T47D (cell line): Measurements from ENCODE around the gene PTPN6.

Experiments
- DNase-seq, 2 experiments: peaks; one replicate each; pipeline versions ENCODE4 v3.0.0 to v3.0.0-alpha.2; 2011 to 2012; ENCODE audit warnings: low read depth in 1 of 2, low spot score in 1 of 2
- JUND ChIP-seq: IDR thresholded peaks from 2 replicates; pipeline ENCODE4 v1.6.1; 2012; ENCODE audit warnings: low read depth
- in situ Hi-C: cut with HindIII; loops from 2 replicates; pipeline ENCODE4 v1.10.0; 2016; ENCODE audit warnings: low sequenced_read_pairs, low pct_unique_long_range_greater_than_20kb

Gene PTPN6

DNA sequence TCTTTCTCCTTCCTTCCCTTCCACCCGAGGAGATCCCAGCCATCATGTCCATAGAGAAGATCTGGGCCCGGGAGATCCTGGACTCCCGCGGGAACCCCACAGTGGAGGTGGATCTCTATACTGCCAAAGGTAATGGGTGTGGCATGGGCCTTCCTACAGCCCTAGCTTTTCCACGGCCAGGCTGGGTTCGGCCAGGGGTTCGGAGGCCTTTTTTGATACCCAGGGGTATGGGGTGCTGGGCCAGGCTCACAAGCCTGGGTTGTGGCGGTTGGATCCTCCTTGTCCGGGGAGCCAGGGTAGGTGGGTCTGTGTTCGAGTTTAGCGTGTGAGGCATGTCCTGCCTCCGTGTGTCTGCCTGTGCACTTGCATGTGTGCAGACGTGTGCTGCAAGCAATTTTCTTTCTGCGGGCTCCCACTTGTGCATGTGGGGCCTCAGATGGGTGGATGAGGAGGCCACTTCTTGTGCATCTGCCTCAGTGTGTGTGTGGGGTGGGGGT, 35.3 kb upstream of the PTPN6 start:
- in situ Hi-C loops = no loop called here
- DNase-seq = no peak
- TF ChIP-seq JUND = no peak

DNA sequence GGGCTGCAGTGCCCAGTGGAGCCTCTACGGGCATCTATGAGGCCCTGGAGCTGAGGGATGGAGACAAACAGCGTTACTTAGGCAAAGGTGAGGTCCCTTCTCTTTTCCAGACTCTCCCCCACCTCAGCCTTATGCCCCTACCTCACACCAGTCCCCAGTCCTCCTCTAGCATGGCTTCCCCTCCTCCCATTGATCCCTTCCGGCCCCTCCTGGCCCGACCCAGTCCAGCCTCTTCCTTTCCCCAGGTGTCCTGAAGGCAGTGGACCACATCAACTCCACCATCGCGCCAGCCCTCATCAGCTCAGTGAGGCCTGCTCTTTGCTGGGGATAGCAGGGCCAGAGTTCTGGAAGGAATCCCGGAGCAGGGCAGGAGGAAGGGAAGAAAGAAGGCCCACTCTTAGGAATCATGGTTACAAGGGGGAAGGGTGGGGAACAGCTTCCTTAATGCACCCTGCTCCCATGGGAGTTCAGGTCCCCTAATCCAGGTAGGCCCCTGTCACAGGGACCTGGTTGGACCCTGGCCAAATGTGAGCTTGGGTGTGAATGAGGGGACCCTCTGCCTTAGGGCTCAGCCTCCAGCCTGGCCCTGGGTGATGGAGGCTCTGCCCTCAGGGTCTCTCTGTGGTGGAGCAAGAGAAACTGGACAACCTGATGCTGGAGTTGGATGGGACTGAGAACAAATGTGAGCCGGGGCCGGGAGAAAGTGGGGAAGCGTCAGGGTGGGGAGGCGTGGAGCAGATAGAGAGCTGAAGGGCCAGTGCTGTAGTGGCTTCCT, 34.5 kb upstream of the PTPN6 start:
- in situ Hi-C loops = no loop called here
- no peak for DNase-seq
- no peak for TF ChIP-seq JUND

DNA sequence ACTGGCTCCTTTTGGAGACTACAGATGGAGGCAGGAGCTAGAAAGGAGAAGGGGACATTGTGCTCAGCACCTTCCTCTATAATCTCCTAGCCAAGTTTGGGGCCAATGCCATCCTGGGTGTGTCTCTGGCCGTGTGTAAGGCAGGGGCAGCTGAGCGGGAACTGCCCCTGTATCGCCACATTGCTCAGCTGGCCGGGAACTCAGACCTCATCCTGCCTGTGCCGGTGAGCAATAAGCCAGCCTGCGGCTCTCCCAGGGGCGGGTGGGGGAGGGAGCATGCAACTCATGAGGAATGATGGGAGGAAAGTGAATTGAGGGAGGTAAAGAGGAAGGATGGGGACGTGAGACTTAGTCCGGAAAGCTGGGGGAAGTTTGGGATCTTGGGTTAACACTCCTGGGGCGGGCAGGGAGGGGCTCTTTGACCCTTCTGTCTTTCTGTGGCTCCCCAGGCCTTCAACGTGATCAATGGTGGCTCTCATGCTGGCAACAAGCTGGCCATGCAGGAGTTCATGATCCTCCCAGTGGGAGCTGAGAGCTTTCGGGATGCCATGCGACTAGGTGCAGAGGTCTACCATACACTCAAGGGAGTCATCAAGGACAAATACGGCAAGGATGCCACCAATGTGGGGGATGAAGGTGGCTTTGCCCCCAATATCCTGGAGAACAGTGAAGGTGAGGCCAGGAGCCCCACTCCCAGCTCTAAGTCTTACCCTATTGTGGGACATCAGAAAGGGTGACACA, 33.5 kb upstream of the PTPN6 start:
- in situ Hi-C loops = no loop called here
- DNase-seq = no peak
- no peak for TF ChIP-seq JUND

DNA sequence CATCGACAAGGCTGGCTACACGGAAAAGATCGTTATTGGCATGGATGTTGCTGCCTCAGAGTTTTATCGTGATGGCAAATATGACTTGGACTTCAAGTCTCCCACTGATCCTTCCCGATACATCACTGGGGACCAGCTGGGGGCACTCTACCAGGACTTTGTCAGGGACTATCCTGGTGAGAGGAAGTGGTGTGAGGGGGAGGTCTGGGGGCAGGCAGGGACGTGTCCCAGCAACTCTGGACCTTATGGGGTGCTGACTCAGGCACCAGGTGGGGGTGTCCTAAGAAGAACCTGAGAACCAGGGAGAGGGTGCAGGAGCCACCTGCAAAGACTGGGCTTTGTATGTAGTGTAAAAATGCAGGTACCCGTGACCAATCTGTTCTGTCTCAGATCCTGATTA, 31.6 kb upstream of the PTPN6 start:
- in situ Hi-C loops = no loop called here
- TF ChIP-seq JUND = no peak
- DNase-seq = no peak

DNA sequence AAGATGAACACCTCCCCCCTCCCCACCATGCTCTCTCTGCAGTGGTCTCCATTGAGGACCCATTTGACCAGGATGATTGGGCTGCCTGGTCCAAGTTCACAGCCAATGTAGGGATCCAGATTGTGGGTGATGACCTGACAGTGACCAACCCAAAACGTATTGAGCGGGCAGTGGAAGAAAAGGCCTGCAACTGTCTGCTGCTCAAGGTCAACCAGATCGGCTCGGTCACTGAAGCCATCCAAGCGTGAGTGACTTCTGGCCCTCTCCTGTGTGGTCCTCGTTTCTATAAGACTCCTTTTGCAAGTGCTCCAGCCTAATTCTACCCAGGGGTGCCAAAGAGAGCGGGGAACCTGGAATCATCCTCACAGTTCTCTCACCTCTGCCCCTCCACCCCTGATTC, 29.6 kb upstream of the PTPN6 start:
- no peak for TF ChIP-seq JUND
- in situ Hi-C loops = no loop called here
- no peak for DNase-seq

DNA sequence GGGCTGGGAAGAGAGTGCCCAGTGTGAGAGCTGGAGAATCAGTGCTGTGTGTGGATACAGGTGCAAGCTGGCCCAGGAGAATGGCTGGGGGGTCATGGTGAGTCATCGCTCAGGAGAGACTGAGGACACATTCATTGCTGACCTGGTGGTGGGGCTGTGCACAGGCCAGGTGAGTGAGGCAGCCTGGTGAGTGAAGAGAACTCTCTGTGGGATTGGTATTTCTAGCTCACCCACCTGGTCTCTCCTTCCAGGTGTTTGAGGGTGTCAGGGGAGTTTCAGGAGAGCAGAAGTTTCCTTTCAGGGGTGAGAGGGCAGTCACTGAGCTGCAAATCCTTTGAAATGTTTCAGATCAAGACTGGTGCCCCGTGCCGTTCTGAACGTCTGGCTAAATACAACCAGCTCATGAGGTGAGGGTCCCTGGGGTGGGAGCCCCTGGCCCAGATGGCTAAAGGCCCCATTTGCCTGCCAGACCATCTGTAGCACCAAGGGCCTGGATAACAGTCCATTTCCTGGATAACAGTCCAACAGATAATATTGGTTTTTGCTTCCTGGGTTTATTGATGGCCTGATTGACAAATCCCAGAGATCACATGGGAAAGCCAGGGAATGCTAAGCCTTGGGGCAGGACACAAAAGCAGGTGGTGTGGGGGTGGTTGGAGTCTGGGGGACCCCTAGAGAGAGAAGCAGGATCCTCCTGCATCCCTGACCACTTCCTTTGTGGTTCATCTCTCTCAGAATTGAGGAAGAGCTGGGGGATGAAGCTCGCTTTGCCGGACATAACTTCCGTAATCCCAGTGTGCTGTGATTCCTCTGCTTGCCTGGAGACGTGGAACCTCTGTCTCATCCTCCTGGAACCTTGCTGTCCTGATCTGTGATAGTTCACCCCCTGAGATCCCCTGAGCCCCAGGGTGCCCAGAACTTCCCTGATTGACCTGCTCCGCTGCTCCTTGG, 28.9 kb upstream of the PTPN6 start:
- in situ Hi-C loops = no loop called here
- no peak for TF ChIP-seq JUND
- no peak for DNase-seq

DNA sequence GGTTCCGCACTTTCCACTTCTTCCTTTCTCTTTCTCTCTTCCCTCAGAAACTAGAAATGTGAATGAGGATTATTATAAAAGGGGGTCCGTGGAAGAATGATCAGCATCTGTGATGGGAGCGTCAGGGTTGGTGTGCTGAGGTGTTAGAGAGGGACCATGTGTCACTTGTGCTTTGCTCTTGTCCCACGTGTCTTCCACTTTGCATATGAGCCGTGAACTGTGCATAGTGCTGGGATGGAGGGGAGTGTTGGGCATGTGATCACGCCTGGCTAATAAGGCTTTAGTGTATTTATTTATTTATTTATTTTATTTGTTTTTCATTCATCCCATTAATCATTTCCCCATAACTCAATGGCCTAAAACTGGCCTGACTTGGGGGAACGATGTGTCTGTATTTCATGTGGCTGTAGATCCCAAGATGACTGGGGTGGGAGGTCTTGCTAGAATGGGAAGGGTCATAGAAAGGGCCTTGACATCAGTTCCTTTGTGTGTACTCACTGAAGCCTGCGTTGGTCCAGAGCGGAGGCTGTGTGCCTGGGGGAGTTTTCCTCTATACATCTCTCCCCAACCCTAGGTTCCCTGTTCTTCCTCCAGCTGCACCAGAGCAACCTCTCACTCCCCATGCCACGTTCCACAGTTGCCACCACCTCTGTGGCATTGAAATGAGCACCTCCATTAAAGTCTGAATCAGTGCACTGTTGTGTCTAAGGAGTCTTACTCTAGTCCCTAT, 28.0 kb upstream of the PTPN6 start:
- no peak for DNase-seq
- in situ Hi-C loops = no loop called here
- no peak for TF ChIP-seq JUND

DNA sequence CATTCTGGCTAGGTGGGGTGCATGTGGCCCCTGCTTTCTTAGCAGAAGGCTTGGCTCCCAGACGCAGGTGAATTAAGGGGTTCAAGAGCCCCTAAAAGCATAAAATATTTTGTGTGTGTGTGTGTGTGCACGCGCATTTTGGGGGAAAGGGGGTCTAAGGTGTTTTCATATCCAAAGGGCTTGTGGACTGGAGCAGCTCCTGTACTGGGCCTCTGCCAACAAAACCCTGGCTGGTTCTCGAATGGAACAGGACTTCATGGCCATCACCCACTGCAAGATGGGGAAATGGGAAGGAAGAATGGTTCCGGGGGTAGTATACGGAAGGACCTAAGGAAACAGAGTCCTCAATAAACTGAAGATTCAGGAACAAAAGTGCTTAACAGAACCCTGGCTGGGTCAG, 27.3 kb upstream of the PTPN6 start:
- no peak for TF ChIP-seq JUND
- no peak for DNase-seq
- in situ Hi-C loops = no loop called here

DNA sequence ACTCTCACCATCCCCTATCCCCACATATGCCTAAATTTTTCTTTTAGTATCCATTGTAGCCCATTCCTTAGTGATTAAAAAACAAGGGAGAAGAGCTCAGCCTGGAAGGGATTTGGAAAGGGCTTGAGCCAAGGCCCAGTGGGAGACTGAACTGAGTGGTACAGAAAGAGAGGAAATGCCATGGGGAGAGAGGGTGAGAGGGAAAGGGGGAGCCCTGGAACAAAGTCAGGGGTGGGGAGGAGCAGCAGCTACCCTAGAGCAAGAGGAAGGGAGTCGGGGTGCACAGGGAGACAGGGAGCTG, 26.0 kb upstream of the PTPN6 start:
- no peak for TF ChIP-seq JUND
- DNase-seq = no peak
- in situ Hi-C loops = no loop called here

DNA sequence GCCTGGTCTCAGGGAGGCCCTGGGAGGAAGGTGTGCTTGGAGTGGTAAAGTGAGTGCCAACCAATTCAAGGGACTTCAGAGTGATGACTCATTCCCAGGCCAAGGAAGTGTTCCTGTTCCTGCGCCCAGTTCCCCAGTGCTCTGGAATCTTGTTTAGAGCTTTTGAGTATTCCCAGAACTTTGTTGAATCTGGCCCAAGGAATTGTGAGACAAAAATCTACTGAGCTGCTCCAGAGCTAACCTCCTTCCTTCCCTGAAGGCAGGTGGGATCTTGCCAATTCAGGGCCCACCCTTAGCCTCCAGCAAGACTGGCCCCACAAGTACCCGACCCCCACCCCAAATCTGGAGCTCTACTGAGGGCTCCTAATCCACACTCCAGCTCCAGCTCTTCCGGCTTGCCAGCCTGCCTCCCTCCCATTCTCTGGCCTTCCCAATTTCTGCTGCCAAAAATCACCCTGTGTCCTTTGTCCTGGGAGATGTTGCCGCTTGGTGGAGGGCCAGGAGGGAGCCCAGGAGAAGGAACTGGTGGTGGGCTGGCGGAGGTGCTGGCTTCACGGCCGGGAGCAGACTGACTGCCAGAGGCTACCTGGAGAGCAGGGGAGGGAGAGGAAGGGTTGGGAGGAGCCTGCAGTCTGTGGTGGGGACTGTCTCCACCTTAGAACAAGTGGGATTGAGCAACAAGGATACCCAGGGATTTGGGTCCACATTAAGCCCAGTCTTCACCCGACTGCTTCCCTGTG, 25.4 kb upstream of the PTPN6 start:
- in situ Hi-C loops = no loop called here
- 0 out of 2 replicates have a peak, but pooled peaks have one; percentile 13 for TF ChIP-seq JUND
- peak in 1 of 2 experiments; percentile 78 for DNase-seq

DNA sequence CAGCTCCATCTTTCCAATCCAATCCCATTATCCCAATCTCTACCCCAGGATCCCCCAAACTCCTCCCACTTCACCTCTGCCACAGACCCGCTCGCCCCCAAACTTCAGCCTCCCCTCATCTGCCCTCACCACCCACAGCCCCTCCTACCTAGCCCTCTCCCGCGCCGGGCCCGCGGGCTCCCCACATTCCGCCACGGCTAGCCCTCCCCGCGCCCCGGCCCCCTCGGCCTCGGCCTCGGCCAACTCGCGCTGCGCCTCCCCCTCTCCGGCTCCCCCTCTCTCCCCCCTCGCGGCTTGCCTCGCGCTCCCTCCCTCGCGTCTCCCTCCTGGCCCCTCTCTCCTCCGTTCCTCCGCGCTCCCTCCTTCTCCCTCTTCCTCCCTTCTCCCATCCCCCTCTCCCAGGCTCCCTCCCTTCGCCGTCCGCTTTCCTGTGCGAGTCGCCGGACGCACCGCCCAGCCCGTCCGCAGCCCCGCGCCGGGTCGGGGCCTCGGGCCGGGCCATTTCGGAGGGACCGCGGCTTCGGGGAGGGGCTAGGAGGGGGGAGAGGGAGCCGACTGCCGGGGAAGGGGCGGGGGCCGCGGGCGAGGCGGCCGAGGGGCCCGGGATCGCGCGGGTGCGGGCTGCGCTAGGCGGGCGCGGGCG, 23.7 kb upstream of the PTPN6 start, which contains the start of gene ATN1:
ATN1 (plus strand) TSS at position 581 of the 643 bp plus-strand sequence. CDS start 6,043 bp downstream, outside the sequence.
- TF ChIP-seq JUND = no peak
- in situ Hi-C loops = no loop called here
- DNase-seq = peak in 1 of 2 experiments; percentile 62
